ENCODE measurements around the gene UBTD1.
"Not testable (repeated sequence)": the region's sequence is repeated elsewhere in the genome, so short reads cannot be mapped to it uniquely, and the experiment has no call there.

Gene UBTD1

GRCh38 chr10:97515271-97515978, 16.7 kb downstream of the UBTD1 start:
- no peak for DNase-seq (ENCODE audit: low spot score)

GRCh38 chr10:97517096-97517750, 18.5 kb downstream of the UBTD1 start:
- no peak for DNase-seq (ENCODE audit: low spot score)

- no peak for DNase-seq (ENCODE audit: low spot score)
Measured at GRCh38 chr10:97517778-97518300, 19.1 kb downstream of the UBTD1 start.

- no peak for DNase-seq (ENCODE audit: low spot score)
Measured at GRCh38 chr10:97518301-97519043, 19.7 kb downstream of the UBTD1 start.

GRCh38 chr10:97519342-97519741, 20.6 kb downstream of the UBTD1 start:
- no peak for DNase-seq (ENCODE audit: low spot score)

- DNase-seq (ENCODE audit: low spot score), result no peak
Measured at GRCh38 chr10:97520520-97520919, 21.8 kb downstream of the UBTD1 start.

- no peak for DNase-seq (ENCODE audit: low spot score)
Measured at GRCh38 chr10:97520978-97521761, 22.4 kb downstream of the UBTD1 start.

- DNase-seq (ENCODE audit: low spot score), result no peak
Measured at GRCh38 chr10:97522071-97522470, 23.3 kb downstream of the UBTD1 start.

- no peak for DNase-seq (ENCODE audit: low spot score)
Measured at GRCh38 chr10:97522937-97523336, 24.2 kb downstream of the UBTD1 start.

- no peak for DNase-seq (ENCODE audit: low spot score)
Measured at GRCh38 chr10:97525086-97525485, 26.4 kb downstream of the UBTD1 start.

- no peak for DNase-seq (ENCODE audit: low spot score)
Measured at GRCh38 chr10:97525683-97526110, 27.0 kb downstream of the UBTD1 start.

GRCh38 chr10:97528876-97529275, 30.2 kb downstream of the UBTD1 start:
- not testable (repeated sequence) for DNase-seq (ENCODE audit: low spot score)

GRCh38 chr10:97529685-97530465, 31.2 kb downstream of the UBTD1 start:
- no peak for DNase-seq (ENCODE audit: low spot score)

GRCh38 chr10:97531401-97531986, 32.8 kb downstream of the UBTD1 start:
- DNase-seq (ENCODE audit: low spot score), result no peak

- DNase-seq (ENCODE audit: low spot score), result no peak
Measured at GRCh38 chr10:97532935-97533671, 34.4 kb downstream of the UBTD1 start.

- no peak for DNase-seq (ENCODE audit: low spot score)
Measured at GRCh38 chr10:97533888-97534287, 35.2 kb downstream of the UBTD1 start.

GRCh38 chr10:97534746-97535367, 36.1 kb downstream of the UBTD1 start:
- peak; percentile 46 for DNase-seq (ENCODE audit: low spot score)

GRCh38 chr10:97537186-97537869, 38.6 kb downstream of the UBTD1 start:
- no peak for DNase-seq (ENCODE audit: low spot score)

GRCh38 chr10:97538411-97538810, 39.7 kb downstream of the UBTD1 start:
- DNase-seq (ENCODE audit: low spot score), result no peak
